ENCODE measurements around the gene EPHA6.

EPHA6 gene

DNA sequence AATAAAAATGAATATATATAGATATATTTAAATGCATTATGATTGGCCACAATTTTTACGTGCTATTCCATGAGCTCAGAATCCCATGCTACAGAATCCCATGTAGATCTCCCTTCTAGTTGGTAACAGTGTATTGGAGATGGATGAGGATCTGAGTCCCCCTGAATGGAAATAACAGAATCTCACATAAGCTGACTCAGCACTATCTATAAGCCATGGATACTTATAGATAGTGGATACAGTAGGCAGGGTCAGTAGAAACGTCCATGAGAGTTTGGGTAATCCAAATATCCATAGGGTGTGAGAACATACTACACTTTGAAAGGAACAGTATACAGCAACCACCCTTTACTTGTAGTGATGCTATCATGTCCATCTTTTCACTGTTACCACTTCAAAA, 375.4 kb downstream of the EPHA6 start:
- no peak for DNase-seq (ENCODE audit: low read depth)
- no peak overlapping the region for H3K4me3 ChIP-seq (ENCODE audit: low read depth, low read length)
- TF ChIP-seq, protein P1, sequence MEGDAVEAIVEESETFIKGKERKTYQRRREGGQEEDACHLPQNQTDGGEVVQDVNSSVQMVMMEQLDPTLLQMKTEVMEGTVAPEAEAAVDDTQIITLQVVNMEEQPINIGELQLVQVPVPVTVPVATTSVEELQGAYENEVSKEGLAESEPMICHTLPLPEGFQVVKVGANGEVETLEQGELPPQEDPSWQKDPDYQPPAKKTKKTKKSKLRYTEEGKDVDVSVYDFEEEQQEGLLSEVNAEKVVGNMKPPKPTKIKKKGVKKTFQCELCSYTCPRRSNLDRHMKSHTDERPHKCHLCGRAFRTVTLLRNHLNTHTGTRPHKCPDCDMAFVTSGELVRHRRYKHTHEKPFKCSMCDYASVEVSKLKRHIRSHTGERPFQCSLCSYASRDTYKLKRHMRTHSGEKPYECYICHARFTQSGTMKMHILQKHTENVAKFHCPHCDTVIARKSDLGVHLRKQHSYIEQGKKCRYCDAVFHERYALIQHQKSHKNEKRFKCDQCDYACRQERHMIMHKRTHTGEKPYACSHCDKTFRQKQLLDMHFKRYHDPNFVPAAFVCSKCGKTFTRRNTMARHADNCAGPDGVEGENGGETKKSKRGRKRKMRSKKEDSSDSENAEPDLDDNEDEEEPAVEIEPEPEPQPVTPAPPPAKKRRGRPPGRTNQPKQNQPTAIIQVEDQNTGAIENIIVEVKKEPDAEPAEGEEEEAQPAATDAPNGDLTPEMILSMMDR (IDR thresholded peaks at IDR 0.05; ENCODE audit: control insufficient read depth, extremely low read depth, insufficient read depth): no peak

DNA sequence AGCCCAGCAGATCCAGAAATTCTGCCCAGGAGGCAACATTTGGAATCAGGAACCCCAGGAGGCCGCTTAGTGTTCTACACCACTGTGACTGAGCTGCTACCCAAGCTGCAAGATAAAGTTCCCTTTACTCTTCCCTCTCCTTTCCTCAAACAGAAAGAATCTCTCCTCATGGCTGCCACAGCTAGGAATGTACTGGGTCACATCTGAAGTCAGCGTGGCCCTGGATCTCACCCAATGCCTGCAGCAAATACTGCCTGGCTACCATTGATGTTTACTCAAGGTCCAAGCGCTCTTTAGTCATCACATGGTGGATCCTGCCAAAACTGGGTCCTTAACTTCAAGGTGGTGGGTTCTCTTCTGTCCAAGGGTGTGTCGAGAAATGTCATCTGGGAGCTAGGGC, 382.7 kb downstream of the EPHA6 start:
- no peak for DNase-seq (ENCODE audit: low read depth)
- H3K4me3 ChIP-seq (ENCODE audit: low read depth, low read length): no peak overlapping the region
- TF ChIP-seq, protein P1 (IDR thresholded peaks at IDR 0.05; ENCODE audit: control insufficient read depth, extremely low read depth, insufficient read depth): no peak

DNA sequence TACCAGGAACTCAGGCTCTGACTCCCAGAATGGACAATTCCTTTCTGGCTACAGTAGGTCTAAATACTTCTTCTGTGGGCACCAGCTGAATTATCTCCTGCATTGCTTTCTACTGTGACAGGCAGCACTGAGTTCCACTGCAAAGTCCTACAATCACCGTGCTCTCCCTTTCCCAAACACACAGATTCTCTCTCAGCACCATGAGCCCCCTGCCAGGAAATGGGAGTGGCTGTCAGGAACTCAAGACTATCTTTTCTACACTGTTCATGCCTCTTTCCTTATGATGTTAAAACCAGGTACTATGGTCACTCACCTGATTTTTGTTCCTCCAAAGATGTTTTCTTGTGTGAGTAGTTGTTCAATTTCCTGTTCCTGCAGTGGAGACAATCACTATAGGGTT, 383.4 kb downstream of the EPHA6 start:
- H3K4me3 ChIP-seq (ENCODE audit: low read depth, low read length): no peak overlapping the region
- no peak for DNase-seq (ENCODE audit: low read depth)
- TF ChIP-seq, protein P1 (IDR thresholded peaks at IDR 0.05; ENCODE audit: control insufficient read depth, extremely low read depth, insufficient read depth): no peak

DNA sequence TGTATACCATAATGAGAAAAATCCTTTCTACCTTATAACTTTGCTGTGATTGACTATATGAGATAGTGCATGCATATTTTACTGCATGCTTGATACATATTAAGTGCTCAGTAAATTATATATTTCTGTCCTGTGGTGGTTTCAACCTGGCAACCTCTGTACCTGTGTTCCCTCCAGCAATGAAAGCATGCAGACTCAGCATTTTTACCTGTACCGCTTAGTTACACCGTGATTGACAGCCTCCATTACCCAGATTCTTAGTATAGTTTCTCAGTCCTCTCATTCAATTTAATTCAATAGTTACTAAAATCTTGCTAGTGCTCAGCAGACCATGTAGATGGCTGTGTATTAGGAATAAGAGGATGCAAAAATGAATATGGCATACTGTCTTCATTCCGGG, 386.0 kb downstream of the EPHA6 start:
- no peak for DNase-seq (ENCODE audit: low read depth)
- TF ChIP-seq, protein P1 (IDR thresholded peaks at IDR 0.05; ENCODE audit: control insufficient read depth, extremely low read depth, insufficient read depth): no peak
- H3K4me3 ChIP-seq (ENCODE audit: low read depth, low read length): no peak overlapping the region

DNA sequence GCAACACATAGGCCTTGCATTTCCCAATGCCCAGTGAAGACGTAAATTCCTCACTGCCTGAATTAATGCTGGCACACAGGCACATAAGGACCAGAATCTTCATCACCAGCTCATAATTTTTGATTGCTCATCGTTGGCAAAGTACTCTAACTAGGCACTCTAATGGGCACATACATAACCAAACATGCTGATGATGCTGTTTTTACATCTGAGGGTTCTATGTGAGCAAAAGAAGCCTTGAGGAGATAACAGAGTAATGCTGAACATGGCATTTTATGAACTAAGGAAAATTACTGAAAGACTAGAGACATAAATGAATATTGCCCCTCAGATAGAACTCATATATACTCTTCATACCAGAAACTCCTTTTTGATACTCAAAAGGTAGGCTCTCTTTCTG, 387.4 kb downstream of the EPHA6 start:
- H3K4me3 ChIP-seq (ENCODE audit: low read depth, low read length): no peak overlapping the region
- TF ChIP-seq, protein P1 (IDR thresholded peaks at IDR 0.05; ENCODE audit: control insufficient read depth, extremely low read depth, insufficient read depth): no peak
- DNase-seq (ENCODE audit: low read depth): no peak

DNA sequence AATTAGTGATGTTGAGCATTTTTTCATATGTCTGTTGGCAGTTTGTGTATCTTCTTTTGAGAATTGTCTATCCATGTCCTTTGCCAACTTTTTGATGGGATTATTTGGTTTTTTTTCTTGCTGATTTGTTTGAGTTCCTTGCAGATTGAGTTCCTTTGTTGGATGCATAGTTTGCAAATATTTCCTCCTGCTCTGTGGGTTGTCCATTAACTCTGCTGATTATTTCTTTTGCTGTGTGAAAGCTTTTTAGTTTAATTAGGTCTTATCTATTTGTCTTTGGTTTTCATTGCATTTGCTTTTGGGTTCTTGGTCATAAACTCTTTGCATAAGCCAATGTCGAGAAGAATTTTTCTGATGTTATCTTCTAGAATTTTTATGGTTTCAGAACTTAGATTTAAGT, 414.6 kb downstream of the EPHA6 start:
- DNase-seq (ENCODE audit: low read depth): peak; percentile 78
- TF ChIP-seq, protein P1 (IDR thresholded peaks at IDR 0.05; ENCODE audit: control insufficient read depth, extremely low read depth, insufficient read depth): no peak
- no peak overlapping the region for H3K4me3 ChIP-seq (ENCODE audit: low read depth, low read length)

DNA sequence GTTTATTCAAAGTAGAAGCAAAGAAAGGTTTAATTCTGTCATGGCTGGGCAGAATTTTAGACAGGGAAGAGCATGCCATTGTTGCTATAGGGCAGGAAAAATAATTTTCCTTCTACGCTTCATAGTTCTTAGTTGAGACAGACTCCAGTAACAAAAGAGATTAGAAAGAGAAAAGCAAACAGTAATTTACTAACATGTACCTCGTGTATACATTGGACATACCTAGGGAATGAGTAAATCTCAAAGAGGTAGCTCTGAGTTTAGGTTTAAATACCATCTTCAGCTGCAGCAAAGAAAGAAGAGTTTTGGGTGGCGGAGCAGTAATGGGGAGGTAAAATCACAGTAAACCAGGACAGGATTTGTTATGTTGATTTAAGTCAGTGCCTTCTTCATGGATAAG, 416.1 kb downstream of the EPHA6 start:
- no peak overlapping the region for H3K4me3 ChIP-seq (ENCODE audit: low read depth, low read length)
- DNase-seq (ENCODE audit: low read depth): no peak
- TF ChIP-seq, protein P1 (IDR thresholded peaks at IDR 0.05; ENCODE audit: control insufficient read depth, extremely low read depth, insufficient read depth): no peak

Measured in LNCaP clone FGC (cell line).